Mesothelial cell of epicardium (in vitro differentiated cells): ENCODE measurements around the gene FAM240B. TPM values are rescaled to one million over a fixed set of nuclear protein-coding genes. Genes with fewer than 3 reads are reported as not detected.

Experiments used
- DNase-seq, 2 experiments: peaks; one replicate each; pipeline ENCODE4 v3.0.0; 2021; ENCODE audit warnings: low spot score in 2 of 2; ENCODE audit not compliant: unreplicated experiment in 2 of 2
- H3K27ac Mint-ChIP-seq: 2 replicates; pipeline ENCODE4 v1.8.0; 2021; ENCODE audit warnings: mixed read lengths
- H3K27me3 Mint-ChIP-seq: 2 replicates; pipeline ENCODE4 v1.8.0; 2021; ENCODE audit warnings: low read depth, mixed read lengths
- H3K36me3 Mint-ChIP-seq: 2 replicates; pipeline ENCODE4 v1.8.0; 2021; ENCODE audit warnings: mixed read lengths
- H3K4me1 Mint-ChIP-seq: 2 replicates; pipeline ENCODE4 v1.8.0; 2021; ENCODE audit warnings: mixed read lengths
- H3K4me3 Mint-ChIP-seq: 2 replicates; pipeline ENCODE4 v1.8.0; 2021; ENCODE audit warnings: mild to moderate bottlenecking, moderate library complexity, mixed read lengths
- H3K9me3 Mint-ChIP-seq: 2 replicates; pipeline ENCODE4 v1.8.0; 2021; ENCODE audit warnings: mixed read lengths
- CTCF ChIP-seq: fragments of 200-600 bp; sonication (generic); IDR thresholded peaks from one replicate; pipeline ENCODE4 v1.5.0; 2021; ENCODE audit warnings: antibody characterized with exemption; ENCODE audit not compliant: unreplicated experiment
- total RNA-seq: library from RNA; stranded (reverse); gene quantifications from 3 replicates; pipeline ENCODE4 v1.2.1, GENCODE V29; 2021

FAM240B gene
- total RNA-seq, 1 donor from 2014 or later, result not detected

GRCh38 chr9:38675831-38676230, 44.1 kb downstream of the FAM240B start:
- TF ChIP-seq CTCF, result no peak
- H3K4me3 Mint-ChIP-seq, result no peak overlapping the region
- H3K4me1 Mint-ChIP-seq, result peaks cover 6% of the 10 kb centered on the region
- H3K36me3 Mint-ChIP-seq, result no peaks in the 10 kb centered on the region
- DNase-seq, result no peak
- no peaks in the 10 kb centered on the region for H3K9me3 Mint-ChIP-seq
- peaks cover 51% of the 10 kb centered on the region for H3K27me3 Mint-ChIP-seq
- no peak overlapping the region for H3K27ac Mint-ChIP-seq

GRCh38 chr9:38675211-38675610, 44.7 kb downstream of the FAM240B start:
- Mint-ChIP-seq H3K4me1 (peaks cover 6% of the 10 kb centered on the region), H3K36me3 (no peaks in the 10 kb centered on the region), H3K4me3 (no peak overlapping the region), H3K27ac (no peak overlapping the region), H3K27me3 (peaks cover 47% of the 10 kb centered on the region), H3K9me3 (no peaks in the 10 kb centered on the region)
- TF ChIP-seq CTCF, result no peak
- no peak for DNase-seq

- H3K9me3 Mint-ChIP-seq, result no peaks in the 10 kb centered on the region
- no peak overlapping the region for H3K27ac Mint-ChIP-seq
- TF ChIP-seq CTCF, result no peak
- H3K36me3 Mint-ChIP-seq, result no peaks in the 10 kb centered on the region
- peaks cover 6% of the 10 kb centered on the region for H3K4me1 Mint-ChIP-seq
- H3K27me3 Mint-ChIP-seq, result peaks cover 42% of the 10 kb centered on the region
- no peak overlapping the region for H3K4me3 Mint-ChIP-seq
- DNase-seq, result no peak
Observed at GRCh38 chr9:38673399-38674193, 46.3 kb downstream of the FAM240B start.

- Mint-ChIP-seq H3K9me3 (no peaks in the 10 kb centered on the region), H3K4me3 (no peak overlapping the region), H3K4me1 (peaks cover 5% of the 10 kb centered on the region), H3K27ac (no peak overlapping the region), H3K27me3 (peaks cover 24% of the 10 kb centered on the region), H3K36me3 (no peaks in the 10 kb centered on the region)
- no peak for DNase-seq
- no peak for TF ChIP-seq CTCF
Observed at GRCh38 chr9:38671748-38672147, 48.2 kb downstream of the FAM240B start.

GRCh38 chr9:38671372-38671731, 48.6 kb downstream of the FAM240B start:
- H3K36me3 Mint-ChIP-seq, result no peaks in the 10 kb centered on the region
- TF ChIP-seq CTCF, result no peak
- no peak overlapping the region for H3K27ac Mint-ChIP-seq
- no peaks in the 10 kb centered on the region for H3K9me3 Mint-ChIP-seq
- no peak for DNase-seq
- H3K4me1 Mint-ChIP-seq, result peaks cover 5% of the 10 kb centered on the region
- peaks cover 23% of the 10 kb centered on the region for H3K27me3 Mint-ChIP-seq
- H3K4me3 Mint-ChIP-seq, result no peak overlapping the region
